ENCODE data around the gene DLG2. TPM values are rescaled to one million over a fixed set of nuclear protein-coding genes. Genes with fewer than 3 reads are reported as not detected.
"Not testable (repeated sequence)": the region's sequence is repeated elsewhere in the genome, so short reads cannot be mapped to it uniquely, and the experiment has no call there.

DLG2 gene
- total RNA-seq, 1 experiment from 2014 or later, result 0.86 TPM

- DNase-seq (ENCODE audit: low spot score), result no peak
Observed at GRCh38 chr11:83480251-83480650, 2146.9 kb downstream of the DLG2 start.

- DNase-seq (ENCODE audit: low spot score), result no peak
Observed at GRCh38 chr11:83477772-83478171, 2149.4 kb downstream of the DLG2 start.

GRCh38 chr11:83475760-83476159 lies 2151.4 kb downstream of the DLG2 start:
- no peak for DNase-seq (ENCODE audit: low spot score)

GRCh38 chr11:83473743-83474142 lies 2153.4 kb downstream of the DLG2 start:
- no peak for DNase-seq (ENCODE audit: low spot score)

- DNase-seq (ENCODE audit: low spot score), result no peak
Observed at GRCh38 chr11:83472806-83473205, 2154.3 kb downstream of the DLG2 start.

DNA sequence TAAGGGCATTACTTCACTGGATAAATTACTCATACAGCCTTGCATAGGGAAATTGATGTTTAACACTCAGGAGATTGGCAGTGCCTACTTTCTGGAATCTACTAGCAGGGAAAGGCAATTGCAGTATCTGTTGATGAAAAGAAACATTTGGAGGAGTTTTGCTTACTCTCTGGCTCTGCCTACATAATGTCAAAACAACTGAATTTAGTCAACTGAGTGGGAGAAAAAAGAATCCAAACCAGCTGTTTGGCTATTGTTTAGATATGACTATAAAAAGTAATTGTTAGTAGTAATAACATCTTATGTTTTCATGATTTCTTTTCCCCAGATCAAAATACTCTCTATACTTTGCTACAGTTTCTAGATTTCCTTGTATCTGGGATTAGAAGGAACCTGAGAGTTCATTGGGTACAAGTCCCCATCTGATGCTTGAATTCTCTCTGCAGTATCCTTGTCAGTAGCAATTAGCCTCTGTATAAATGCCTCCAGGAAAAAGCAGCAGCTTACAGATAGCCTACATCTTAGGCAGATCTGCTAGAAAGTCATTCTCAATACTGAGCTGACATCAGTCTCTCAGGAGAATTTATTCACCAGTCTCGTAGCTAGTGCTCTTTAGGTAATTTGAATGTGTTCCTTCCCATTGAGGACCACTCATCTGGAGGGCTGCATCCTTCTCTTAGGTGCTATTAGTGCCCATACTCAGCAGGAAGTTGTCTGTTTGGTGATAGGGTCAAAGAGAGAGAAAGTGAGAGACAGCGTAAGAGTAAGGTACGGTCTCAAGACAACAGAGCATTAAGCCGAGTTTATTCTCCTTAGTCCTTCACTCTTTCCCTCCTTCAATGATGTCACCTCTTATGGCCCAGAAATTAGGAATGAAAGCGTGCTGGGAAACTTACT lies 2155.1 kb downstream of the DLG2 start:
- DNase-seq (ENCODE audit: low spot score), result no peak

- no peak for DNase-seq (ENCODE audit: low spot score)
Observed at GRCh38 chr11:83467837-83468236, 2159.3 kb downstream of the DLG2 start.

- DNase-seq (ENCODE audit: low spot score), result no peak
Observed at GRCh38 chr11:83464160-83464944, 2162.8 kb downstream of the DLG2 start.

- DNase-seq (ENCODE audit: low spot score), result no peak
Observed at GRCh38 chr11:83459798-83460197, 2167.3 kb downstream of the DLG2 start.

DNA sequence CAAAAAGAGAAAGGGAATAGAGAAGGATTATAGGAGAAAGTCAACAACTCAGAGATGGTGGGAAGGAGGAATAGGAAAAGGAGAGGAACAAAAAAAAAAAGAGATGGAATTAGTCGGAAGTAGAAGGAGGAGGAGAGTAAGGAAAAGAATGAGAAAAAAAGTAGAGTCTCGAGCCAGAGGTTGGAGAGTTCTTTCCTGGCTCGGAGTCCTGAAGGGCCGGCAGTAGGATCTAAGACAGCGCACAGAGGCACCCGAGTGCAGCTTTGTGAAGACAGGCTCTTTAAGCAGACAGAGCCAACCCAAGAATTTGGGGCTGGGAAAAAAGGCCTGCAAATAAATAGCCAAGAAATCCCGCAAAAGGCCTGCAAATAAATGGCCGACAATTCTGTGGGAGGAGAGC lies 2170.6 kb downstream of the DLG2 start:
- no peak for DNase-seq (ENCODE audit: low spot score)

DNA sequence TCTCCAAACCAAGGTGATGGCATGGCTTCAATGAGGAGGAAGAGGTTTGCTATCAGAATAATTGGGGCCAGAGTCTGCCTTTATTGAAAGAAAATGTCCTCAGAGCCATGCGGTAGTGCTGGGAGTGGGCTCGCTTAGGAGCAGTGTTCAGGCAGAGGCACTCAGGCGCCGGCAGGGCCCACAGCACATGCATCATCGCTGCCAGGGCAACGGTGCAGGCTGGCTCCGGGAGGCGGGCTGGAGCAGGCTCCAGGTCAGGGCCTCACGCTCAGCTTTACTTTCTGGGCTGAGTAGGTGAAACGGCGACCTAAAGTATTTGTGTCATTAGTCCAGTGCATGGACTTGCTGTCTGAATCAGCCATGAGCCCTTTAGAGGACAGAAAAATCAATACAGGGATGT lies 2171.1 kb downstream of the DLG2 start:
- DNase-seq (ENCODE audit: low spot score), result no peak

- DNase-seq (ENCODE audit: low spot score), result no peak
Observed at GRCh38 chr11:83455356-83455755, 2171.8 kb downstream of the DLG2 start.

DNA sequence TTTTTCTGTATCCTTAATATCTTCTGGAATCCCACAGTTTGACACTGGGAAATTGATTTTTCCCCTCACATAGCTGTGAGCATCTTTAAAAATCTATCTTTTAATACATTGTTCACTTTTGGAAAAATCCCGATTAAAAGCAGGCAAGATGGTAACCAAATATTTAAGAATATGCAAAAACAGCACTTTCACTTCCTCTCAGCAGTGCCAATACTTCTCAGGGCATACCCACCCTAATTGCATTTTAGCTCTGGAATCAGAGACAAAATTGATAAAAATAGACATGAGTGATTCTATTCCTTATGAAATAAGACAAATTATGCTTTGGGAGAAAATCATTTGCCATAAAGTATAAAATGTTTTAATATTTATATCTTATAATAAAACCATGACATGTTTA lies 2172.5 kb downstream of the DLG2 start:
- no peak for DNase-seq (ENCODE audit: low spot score)

- DNase-seq (ENCODE audit: low spot score), result no peak
Observed at GRCh38 chr11:83449338-83449913, 2177.7 kb downstream of the DLG2 start.

DNA sequence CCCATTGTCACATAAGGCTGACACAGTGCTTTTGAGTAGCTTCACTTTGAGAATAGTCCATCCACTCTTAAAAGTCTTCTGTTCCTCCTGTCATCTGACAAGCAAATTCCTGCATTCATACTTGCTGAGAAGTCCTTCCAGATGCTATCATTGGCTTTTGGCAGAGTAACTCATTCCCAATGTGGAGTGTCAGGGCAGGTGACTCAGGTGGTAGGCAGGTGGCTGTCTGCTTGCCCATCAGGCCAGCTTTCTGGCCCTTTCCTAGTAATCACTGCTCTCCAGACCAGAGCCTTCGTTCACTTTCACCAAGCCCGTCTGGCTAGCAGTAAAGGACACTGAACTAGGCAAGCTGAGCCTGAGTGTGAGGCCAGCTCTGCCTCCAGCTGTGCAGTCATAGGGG lies 2178.5 kb downstream of the DLG2 start:
- no peak for DNase-seq (ENCODE audit: low spot score)

- DNase-seq (ENCODE audit: low spot score), result not testable (repeated sequence)
Observed at GRCh38 chr11:83443880-83444279, 2183.3 kb downstream of the DLG2 start.

DNA sequence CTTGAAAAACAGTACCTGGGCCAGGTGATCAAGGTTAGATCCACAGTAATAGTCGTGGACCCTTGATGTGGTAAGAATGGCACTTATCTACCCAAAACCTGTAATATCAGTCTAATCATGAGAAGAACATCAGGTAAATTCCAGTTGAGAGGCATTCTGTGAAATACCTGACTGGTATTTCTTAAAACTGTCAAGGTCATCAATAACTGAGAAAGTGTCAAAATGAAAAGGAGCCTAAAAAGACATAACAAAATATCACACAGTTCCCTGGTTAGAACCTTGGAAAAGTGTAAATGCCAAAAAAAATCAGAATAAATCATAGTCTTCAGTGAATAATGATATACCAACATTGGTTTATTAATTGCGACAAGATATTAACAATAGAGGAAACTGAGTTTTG lies 2185.5 kb downstream of the DLG2 start:
- DNase-seq (ENCODE audit: low spot score), result no peak

- DNase-seq (ENCODE audit: low spot score), result no peak
Observed at GRCh38 chr11:83441171-83441570, 2186.0 kb downstream of the DLG2 start.

DNA sequence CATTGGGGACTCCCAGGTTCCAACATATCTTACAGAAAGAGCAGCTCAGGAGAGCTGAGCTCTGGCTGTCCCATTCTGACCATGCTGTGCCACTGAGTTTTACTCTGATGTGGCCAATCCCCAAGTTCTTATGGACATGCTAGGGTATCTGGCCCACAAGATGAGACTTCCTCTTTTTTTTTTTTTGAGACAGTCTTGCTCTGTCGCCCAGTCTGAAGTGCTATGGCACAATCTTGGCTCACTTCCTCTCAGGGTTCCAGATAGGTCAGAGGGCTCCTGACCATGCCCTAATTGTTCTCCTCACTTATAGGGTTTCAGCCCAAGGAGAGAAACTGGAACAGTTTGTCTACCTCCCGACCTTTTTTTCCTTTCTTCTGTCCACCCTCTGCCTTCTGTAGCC lies 2188.7 kb downstream of the DLG2 start:
- DNase-seq (ENCODE audit: low spot score), result no peak

DNA sequence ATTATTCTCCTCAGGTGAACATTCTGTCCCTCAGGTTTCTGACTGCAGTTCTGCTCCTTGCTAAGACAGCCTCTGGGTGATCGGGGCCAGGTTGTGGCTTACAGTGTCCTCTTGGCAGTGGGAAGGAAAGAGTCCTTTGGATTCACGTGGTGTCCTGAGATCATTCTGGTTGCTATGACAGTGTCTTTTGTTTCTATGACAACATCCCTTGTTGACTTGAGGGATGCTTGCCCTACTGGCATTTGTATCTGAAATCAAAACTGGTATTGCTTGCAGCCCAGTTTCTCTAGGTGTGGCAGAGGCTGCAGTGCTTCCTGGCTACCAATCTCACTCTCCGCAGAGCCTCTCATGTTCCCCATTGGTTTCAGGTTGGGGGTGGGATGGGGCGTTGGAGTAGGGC lies 2189.2 kb downstream of the DLG2 start:
- no peak for DNase-seq (ENCODE audit: low spot score)

GRCh38 chr11:83436855-83437254 lies 2190.3 kb downstream of the DLG2 start:
- no peak for DNase-seq (ENCODE audit: low spot score)

DNA sequence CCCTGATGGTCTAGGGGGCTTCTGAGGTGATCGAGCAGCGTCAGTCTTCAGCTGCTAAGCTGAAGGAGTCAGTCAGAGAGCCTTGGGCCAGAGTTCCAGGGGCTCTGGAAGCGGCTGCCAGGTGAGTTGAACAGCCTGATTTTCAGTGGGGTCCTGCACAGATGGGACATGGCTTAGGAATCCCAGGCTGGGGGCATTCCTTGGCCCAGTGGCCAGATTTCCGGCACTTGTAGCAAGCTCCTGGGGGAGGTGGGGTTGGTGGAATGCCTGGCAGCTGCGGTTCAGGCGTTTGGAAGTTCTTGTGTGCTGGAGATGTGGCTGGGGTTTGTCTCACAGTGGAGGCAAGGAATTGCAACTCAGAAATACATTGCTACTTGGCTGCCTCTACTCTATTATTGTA lies 2192.3 kb downstream of the DLG2 start:
- not testable (repeated sequence) for DNase-seq (ENCODE audit: low spot score)
